ENCODE measurements around the gene EPHB4.
"Not testable (repeated sequence)": the region's sequence is repeated elsewhere in the genome, so short reads cannot be mapped to it uniquely, and the experiment has no call there.

EPHB4 gene

DNA sequence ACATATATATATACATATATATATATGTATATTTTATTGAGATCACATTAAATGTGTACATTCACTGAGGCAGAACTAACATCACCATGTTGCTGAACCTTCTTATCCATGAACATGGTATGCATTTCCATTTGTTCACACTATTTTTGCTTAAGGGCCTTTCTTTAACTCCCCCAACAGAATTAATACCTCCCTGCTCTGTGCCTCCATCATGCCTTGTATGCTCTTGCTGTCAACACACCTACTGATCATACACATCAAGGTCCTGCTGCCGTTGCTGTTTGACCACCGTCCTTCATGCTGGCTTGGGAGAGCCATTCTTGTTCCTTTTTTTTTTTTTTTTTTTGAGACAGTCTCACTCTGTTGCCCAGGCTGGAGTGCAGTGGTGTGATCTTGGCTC lies 43.5 kb downstream of the EPHB4 start:
- no peak for DNase-seq

GRCh38 chr7:100781255-100781654 lies 46.1 kb downstream of the EPHB4 start:
- no peak for DNase-seq

- no peak for DNase-seq
These were observed 48.0 kb downstream of the EPHB4 start for GRCh38 chr7:100779359-100779758.

- no peak for DNase-seq
These were observed 49.2 kb downstream of the EPHB4 start for GRCh38 chr7:100778061-100778621.

DNA sequence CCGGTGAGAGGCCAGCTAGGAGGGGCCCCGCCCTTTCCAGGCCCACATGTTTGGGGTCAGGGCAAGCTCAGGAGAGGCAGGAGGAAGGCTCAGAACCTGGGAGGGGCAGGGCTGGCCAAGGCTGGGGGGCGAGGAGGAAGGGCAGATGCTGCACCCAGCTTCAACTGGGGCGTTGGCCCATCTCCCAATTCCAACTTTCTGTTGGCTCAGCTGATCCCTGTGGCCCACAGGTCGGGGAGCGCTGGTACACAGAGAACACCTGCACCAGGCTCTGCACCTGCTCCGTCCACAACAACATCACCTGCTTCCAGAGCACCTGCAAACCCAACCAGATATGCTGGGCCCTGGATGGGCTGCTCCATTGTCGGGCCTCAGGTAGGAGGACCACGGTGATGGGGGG lies 53.8 kb downstream of the EPHB4 start:
- no peak for DNase-seq

DNA sequence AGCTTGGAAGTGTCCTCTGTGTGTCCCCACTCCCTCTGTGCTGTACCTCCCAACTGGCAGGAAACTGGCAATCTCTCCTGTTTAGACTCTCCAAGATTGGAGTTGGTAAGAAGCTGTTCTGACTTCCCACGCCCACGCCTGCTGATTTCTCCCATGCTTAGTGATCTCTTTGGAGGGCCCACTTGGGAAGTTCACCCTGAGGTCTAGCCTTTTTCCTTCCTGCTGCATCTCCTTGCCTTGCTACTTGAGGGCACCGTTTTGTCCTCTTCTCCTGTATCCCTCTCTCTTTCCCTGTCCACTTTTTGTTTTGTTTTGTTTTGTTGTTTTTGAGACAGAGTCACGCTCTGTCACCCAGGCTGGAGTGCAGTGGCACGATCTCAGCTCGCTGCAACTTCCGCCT lies 58.5 kb downstream of the EPHB4 start:
- DNase-seq: no peak

DNA sequence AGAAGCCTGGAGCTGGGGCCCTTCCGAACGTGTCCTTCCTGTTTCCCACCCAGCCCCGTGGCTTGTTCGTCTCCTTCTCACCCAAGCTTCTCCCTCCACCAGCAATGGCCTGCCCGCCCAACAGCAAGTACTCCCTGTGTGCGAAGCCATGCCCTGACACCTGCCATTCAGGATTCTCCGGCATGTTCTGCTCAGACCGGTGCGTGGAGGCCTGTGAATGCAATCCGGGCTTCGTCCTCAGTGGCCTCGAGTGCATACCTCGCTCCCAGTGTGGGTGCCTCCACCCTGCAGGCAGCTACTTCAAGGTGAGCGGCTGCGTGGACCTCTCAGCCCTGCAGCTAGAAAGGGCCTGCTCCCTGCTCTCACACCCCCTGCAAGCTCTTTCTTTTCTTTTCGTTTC lies 62.1 kb downstream of the EPHB4 start:
- no peak for DNase-seq

GRCh38 chr7:100764841-100765240 lies 62.5 kb downstream of the EPHB4 start:
- DNase-seq: no peak

- no peak for DNase-seq
These were observed 63.7 kb downstream of the EPHB4 start for GRCh38 chr7:100763556-100764140.

GRCh38 chr7:100762841-100763240 lies 64.5 kb downstream of the EPHB4 start:
- not testable (repeated sequence) for DNase-seq

- DNase-seq: no peak
These were observed 67.8 kb downstream of the EPHB4 start for GRCh38 chr7:100759357-100760171.

DNA sequence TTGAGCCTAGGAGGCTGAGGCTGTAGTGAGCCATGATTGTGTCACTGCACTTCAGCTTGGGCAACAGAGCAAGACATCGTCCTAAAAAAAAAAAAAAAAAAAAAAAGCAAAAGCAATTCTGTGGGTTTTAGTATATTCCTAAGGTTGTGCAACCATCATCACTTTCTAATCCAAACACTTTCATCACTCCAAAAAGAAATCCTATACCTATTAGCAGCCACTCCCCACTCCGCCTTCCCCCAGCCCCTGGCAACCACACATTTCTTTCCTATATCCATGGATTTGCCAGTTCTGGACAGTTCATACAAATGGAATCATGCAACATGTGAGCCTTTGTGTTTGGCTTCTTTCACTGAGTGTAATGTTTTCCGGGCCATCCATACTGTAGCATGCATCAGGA lies 73.6 kb downstream of the EPHB4 start:
- no peak for DNase-seq

- DNase-seq: no peak
These were observed 74.3 kb downstream of the EPHB4 start for GRCh38 chr7:100752994-100753393.
